Measurements from ENCODE around the gene ADAMTSL5. TPM values are rescaled to one million over a fixed set of nuclear protein-coding genes. Genes with fewer than 3 reads are reported as not detected.
A peak's percentile ranks its signal among the peaks of the same experiment; 100 is the strongest.

Gene ADAMTSL5
- total RNA-seq, 5 donors from 2014 or later (not counting 1 experiment from before 2014, with no cell fraction given) = 5.7 to 7.9 (median 6.9) TPM

DNA sequence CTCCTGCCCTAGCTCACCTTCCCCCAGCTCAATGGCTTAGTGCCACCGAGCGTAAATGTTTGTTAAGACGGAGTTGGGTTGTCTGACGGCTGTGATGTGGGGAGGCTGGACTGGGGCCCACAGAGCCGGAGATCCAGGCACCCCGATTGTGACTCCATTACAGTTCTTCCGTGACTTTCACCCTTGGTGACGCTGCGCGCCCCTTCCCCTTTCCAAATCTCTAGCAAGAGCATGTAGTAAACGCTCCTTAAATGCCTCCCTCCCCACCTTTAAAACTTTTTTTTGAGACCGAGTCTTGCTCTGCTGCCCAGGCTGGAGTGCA is 21.0 kb downstream of the ADAMTSL5 start:
- 96% methylated on average over 4 of the region's 12 CpGs for WGBS (ENCODE audit: insufficient coverage)
- ChIA-PET CTCF (no interaction called here), POLR2A (no interaction called here)
- H3K27me3 ChIP-seq (replicated peaks in 1 of 2; ENCODE audit: control insufficient read depth in 2 of 2, extremely low read depth in 1 of 2, insufficient read depth in 2 of 2, low read length in 1 of 2) = peaks cover 0 to 12% of the 10 kb centered on the region in 2 experiments
- H3K9me3 ChIP-seq = no peaks in the 10 kb centered on the region
- H3K4me1 ChIP-seq (ENCODE audit: control insufficient read depth in 1 of 2, extremely low read depth in 1 of 2, insufficient read depth in 2 of 2, low read length in 2 of 2) = peaks cover 0 to 22% of the 10 kb centered on the region in 2 experiments
- H3K36me3 Mint-ChIP-seq = no peaks in the 10 kb centered on the region
- H3K27me3 Mint-ChIP-seq = no peaks in the 10 kb centered on the region
- H3K4me3 ChIP-seq (ENCODE audit: control insufficient read depth in 1 of 2, extremely low read depth in 1 of 2, low read length in 1 of 2) = peak overlapping the region in 1 of 2 donors; percentile 54
- H3K4me3 Mint-ChIP-seq = peak overlapping the region; percentile 75 to 82 (median 77)
- no peaks in the 10 kb centered on the region for H3K36me3 ChIP-seq (ENCODE audit: control insufficient read depth in 2 of 2, extremely low read depth in 1 of 2, insufficient read depth in 1 of 2, low read length in 1 of 2)
- no peak overlapping the region for H3K27ac Mint-ChIP-seq
- no peaks in the 10 kb centered on the region for H3K9me3 Mint-ChIP-seq
- peaks cover 11 to 16% (median 12%) of the 10 kb centered on the region in 3 donors for H3K4me1 Mint-ChIP-seq
- no peak overlapping the region for H3K27ac ChIP-seq (ENCODE audit: low read length)
- ATAC-seq (replicated peaks in 1 of 4) = no peak
- DNase-seq = no peak

DNA sequence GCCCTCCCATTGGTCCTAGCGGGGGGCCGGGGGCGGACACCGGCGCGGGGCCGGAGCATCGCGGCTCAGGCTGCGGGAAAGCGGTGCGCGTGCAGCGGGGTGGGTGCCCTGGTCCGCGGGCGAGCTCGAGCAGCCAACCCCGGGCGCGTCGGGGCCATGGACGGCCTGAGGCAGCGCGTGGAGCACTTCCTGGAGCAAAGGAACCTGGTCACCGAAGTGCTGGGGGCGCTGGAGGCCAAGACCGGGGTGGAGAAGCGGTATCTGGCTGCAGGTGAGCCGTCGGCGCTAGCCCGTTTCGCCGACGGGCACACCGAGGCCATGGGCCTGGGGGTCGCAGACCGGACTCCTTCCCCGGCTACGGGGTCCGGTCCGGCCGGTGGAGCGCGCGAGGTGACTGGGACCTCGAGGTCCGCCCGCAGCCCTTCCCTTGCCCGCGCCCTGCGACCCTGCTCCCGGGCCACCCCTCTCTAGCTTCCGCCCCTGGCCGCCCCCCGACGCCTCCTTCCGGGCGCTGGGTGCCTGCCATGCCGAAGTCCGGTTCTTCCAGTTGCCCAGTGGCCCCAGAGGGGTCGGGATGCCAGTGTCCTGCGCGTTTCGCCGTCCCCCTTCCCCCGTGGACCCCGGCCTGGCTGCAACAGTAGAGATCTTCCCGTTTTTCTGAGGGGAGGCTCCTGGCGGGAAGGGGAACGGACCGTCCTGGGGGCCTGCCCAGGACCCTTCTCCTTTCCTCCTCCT is 21.5 kb downstream of the ADAMTSL5 start, which contains the start of gene REEP6:
REEP6 (plus strand) TSS at position 68 of the 735 bp plus-strand sequence; CDS start at position 157, 89 bp downstream.
- Mint-ChIP-seq H3K4me3 (peak within 1 kb of the TSS; percentile 82 to 88 (median 84)), H3K9me3 (no peaks in the 10 kb centered on the region), H3K27ac (peak within 1 kb of the TSS; percentile 62 to 91), H3K36me3 (no peaks in the 10 kb centered on the region), H3K27me3 (no peaks in the 10 kb centered on the region), H3K4me1 (peaks cover 11 to 16% (median 12%) of the 10 kb centered on the region in 3 donors)
- no peaks in the 10 kb centered on the region for H3K36me3 ChIP-seq (ENCODE audit: control insufficient read depth in 2 of 2, extremely low read depth in 1 of 2, insufficient read depth in 1 of 2, low read length in 1 of 2)
- H3K4me3 ChIP-seq (ENCODE audit: control insufficient read depth in 1 of 2, extremely low read depth in 1 of 2, low read length in 1 of 2) = peak within 1 kb of the TSS; percentile 58 to 70
- WGBS (ENCODE audit: insufficient coverage) = 6% methylated on average over 70 of the region's 73 CpGs
- POLR2A ChIA-PET = interaction anchor here in 1 of 2 donors (0.5 kb wide), 1 partner anchor 649 kb away, joined by 8 read pairs; no protein-coding TSS in a partner anchor
- H3K27me3 ChIP-seq (replicated peaks in 1 of 2; ENCODE audit: control insufficient read depth in 2 of 2, extremely low read depth in 1 of 2, insufficient read depth in 2 of 2, low read length in 1 of 2) = peaks cover 0 to 8% of the 10 kb centered on the region in 2 experiments
- ATAC-seq (replicated peaks in 1 of 4) = no peak
- H3K4me1 ChIP-seq (ENCODE audit: control insufficient read depth in 1 of 2, extremely low read depth in 1 of 2, insufficient read depth in 2 of 2, low read length in 2 of 2) = peaks cover 0 to 22% of the 10 kb centered on the region in 2 experiments
- H3K9me3 ChIP-seq = no peaks in the 10 kb centered on the region
- CTCF ChIA-PET = interaction anchor here in 1 of 2 donors (0.5 kb wide), 2 partner anchors 18 to 635 kb away, joined by 3 read pairs; no protein-coding TSS in a partner anchor
- H3K27ac ChIP-seq (ENCODE audit: low read length) = peak within 1 kb of the TSS; percentile 8
- no peak for DNase-seq

DNA sequence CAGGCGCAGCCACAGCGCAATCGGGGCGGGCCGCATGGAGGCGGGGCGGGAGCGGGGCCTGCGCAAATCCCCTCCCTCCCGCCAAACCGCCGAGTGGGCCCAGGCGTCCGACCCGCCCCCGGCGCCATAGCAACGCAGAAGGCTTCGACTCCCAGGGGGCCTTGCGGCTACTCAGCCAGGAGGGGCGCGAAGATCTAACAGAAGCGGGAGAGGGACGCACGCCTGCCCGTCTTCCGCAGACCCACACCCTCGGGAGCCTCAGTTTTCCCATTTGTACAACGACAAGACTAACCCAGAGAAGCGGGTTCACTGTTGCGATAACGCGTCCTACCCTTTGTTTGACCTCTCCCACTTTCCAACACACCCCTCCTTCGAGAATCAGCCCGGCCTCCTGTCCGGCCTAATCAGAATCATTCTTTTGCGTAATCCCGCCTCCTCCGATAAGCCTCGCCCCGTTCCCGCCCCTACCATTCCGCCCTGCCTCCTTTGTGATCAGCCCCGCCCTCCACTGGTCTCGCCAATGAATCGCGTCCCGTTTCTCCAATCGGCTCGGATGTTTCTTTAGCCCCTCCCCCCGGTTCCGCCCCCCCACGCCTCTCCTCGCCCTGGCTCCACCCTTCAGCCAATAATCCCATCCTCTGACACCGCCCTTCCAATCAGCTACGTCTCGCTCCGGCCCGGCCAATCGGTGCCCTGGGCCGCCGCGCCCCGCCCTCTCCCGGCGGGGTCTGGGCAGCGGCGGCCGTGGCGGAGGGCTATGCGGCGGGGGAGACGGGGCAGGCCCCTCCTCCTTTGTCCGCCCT is 22.3 kb downstream of the ADAMTSL5 start, which contains the start of gene PCSK4:
PCSK4 (minus strand) TSS at position 40 of the 803 bp plus-strand sequence; CDS start at position 36, 4 bp downstream.
- under 1% methylated on average over 73 of the region's 74 CpGs for WGBS (ENCODE audit: insufficient coverage)
- CTCF ChIA-PET = interaction anchor here in 1 of 2 donors (0.5 kb wide), 2 partner anchors 18 to 634 kb away, joined by 3 read pairs; no protein-coding TSS in a partner anchor
- peaks cover 11 to 16% (median 12%) of the 10 kb centered on the region in 3 donors for H3K4me1 Mint-ChIP-seq
- H3K36me3 Mint-ChIP-seq = no peaks in the 10 kb centered on the region
- Histone ChIP-seq H3K4me1 (ENCODE audit: control insufficient read depth in 1 of 2, extremely low read depth in 1 of 2, insufficient read depth in 2 of 2, low read length in 2 of 2) (peaks cover 0 to 22% of the 10 kb centered on the region in 2 experiments), H3K9me3 (no peaks in the 10 kb centered on the region), H3K36me3 (ENCODE audit: control insufficient read depth in 2 of 2, extremely low read depth in 1 of 2, insufficient read depth in 1 of 2, low read length in 1 of 2) (no peaks in the 10 kb centered on the region), H3K27ac (ENCODE audit: low read length) (peak within 1 kb of the TSS; percentile 8), H3K27me3 (replicated peaks in 1 of 2; ENCODE audit: control insufficient read depth in 2 of 2, extremely low read depth in 1 of 2, insufficient read depth in 2 of 2, low read length in 1 of 2) (peaks cover 0 to 8% of the 10 kb centered on the region in 2 experiments), H3K4me3 (ENCODE audit: control insufficient read depth in 1 of 2, extremely low read depth in 1 of 2, low read length in 1 of 2) (peak within 1 kb of the TSS; percentile 58 to 70)
- peak within 1 kb of the TSS; percentile 62 to 91 for H3K27ac Mint-ChIP-seq
- POLR2A ChIA-PET = interaction anchor here in 1 of 2 donors (0.5 kb wide), 1 partner anchor 650 kb away, joined by 8 read pairs; no protein-coding TSS in a partner anchor
- ATAC-seq (replicated peaks in 1 of 4) (peak; percentile 85 to 87 (median 86)), DNase-seq (peak; percentile 93 to 99 (median 96))
- no peaks in the 10 kb centered on the region for H3K9me3 Mint-ChIP-seq
- no peaks in the 10 kb centered on the region for H3K27me3 Mint-ChIP-seq
- peak within 1 kb of the TSS; percentile 80 to 88 (median 84) for H3K4me3 Mint-ChIP-seq

DNA sequence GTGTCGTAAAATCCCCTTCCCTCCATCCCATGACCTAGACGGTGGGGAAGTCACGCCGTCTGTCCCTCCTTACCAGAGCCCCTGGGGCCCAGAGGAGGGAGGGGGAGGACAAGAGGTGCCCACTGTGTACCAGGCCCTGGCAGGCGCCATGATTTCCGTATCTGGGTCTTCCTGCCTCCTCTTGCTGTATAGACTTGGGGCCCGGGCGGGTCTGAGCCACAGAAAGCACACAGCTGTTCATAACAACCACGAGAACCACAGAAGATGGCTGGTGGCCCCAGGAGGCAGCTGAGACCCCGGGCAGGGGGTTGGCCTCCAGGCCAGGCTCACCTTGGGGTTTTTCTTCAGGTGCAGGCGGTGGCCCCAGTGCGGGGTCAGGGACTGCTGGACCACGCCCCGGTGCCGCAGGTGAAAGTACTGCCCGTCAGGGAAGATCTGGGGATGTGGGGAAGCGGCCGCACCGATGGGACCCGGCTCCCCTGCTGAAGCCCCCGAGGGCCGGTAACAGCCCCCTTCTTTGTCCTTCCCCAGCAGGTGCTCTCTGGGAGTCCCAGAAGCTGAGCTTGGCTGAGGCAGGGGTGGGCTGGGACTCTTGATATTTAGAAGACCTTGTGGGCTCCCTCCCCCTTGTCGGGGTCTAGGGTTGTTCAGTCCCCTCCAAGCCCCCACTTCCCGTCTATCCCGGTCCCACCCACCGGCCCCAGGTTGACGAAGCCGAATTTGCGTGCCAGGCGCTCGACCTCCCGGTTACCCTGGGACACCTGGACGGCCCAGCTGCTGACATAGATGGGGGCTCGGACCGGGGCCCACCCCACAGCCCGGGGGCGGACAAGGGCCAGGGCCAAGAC is 23.1 kb downstream of the ADAMTSL5 start:
- ChIA-PET CTCF (no interaction called here), POLR2A (interaction anchor here (0.6 kb wide), 2 partner anchors 12 kb away, joined by 3 to 7 read pairs; no protein-coding TSS in a partner anchor)
- Histone ChIP-seq H3K27me3 (replicated peaks in 1 of 2; ENCODE audit: control insufficient read depth in 2 of 2, extremely low read depth in 1 of 2, insufficient read depth in 2 of 2, low read length in 1 of 2) (peaks cover 0 to 8% of the 10 kb centered on the region in 2 experiments), H3K4me3 (ENCODE audit: control insufficient read depth in 1 of 2, extremely low read depth in 1 of 2, low read length in 1 of 2) (peak overlapping the region; percentile 58 to 70), H3K4me1 (ENCODE audit: control insufficient read depth in 1 of 2, extremely low read depth in 1 of 2, insufficient read depth in 2 of 2, low read length in 2 of 2) (peaks cover 0 to 22% of the 10 kb centered on the region in 2 experiments), H3K36me3 (ENCODE audit: control insufficient read depth in 2 of 2, extremely low read depth in 1 of 2, insufficient read depth in 1 of 2, low read length in 1 of 2) (no peaks in the 10 kb centered on the region), H3K9me3 (no peaks in the 10 kb centered on the region), H3K27ac (ENCODE audit: low read length) (no peak overlapping the region)
- H3K4me3 Mint-ChIP-seq = peak overlapping the region; percentile 55 to 80 (median 61)
- DNase-seq (peak in 4 of 35 experiments; percentile 25 to 37 (median 30)), ATAC-seq (replicated peaks in 1 of 4) (no peak)
- H3K9me3 Mint-ChIP-seq = no peaks in the 10 kb centered on the region
- H3K4me1 Mint-ChIP-seq = peaks cover 11 to 16% (median 12%) of the 10 kb centered on the region in 3 donors
- H3K27ac Mint-ChIP-seq = peak overlapping the region in 1 of 2 donors; percentile 39
- no peaks in the 10 kb centered on the region for H3K27me3 Mint-ChIP-seq
- 11% methylated on average over 25 of the region's 37 CpGs for WGBS (ENCODE audit: insufficient coverage)
- no peaks in the 10 kb centered on the region for H3K36me3 Mint-ChIP-seq

DNA sequence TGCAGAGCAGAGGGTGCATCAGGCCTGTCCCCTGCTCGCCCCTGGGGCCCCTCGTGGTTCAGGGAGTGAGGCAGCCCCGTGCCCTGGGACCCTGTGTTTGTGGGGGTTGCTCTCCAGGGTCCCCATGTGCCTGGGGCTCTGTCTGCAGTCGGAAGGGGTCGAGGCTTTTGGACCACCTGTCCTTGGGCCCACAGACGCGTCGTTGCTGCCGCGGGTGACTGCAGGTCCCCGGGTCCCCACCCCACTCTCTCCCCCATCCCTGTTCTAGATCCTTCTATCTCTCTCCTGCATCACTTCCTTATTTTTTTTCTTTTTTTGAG is 24.6 kb downstream of the ADAMTSL5 start:
- H3K36me3 Mint-ChIP-seq = no peaks in the 10 kb centered on the region
- H3K4me1 ChIP-seq (ENCODE audit: control insufficient read depth in 1 of 2, extremely low read depth in 1 of 2, insufficient read depth in 2 of 2, low read length in 2 of 2) = peaks cover 0 to 22% of the 10 kb centered on the region in 2 experiments
- no peaks in the 10 kb centered on the region for H3K27me3 Mint-ChIP-seq
- peaks cover 11 to 16% (median 12%) of the 10 kb centered on the region in 3 donors for H3K4me1 Mint-ChIP-seq
- CTCF ChIA-PET = no interaction called here
- no peak overlapping the region for H3K4me3 Mint-ChIP-seq
- WGBS (ENCODE audit: insufficient coverage) = 77% methylated on average over 10 of the region's 11 CpGs
- peaks cover 0 to 8% of the 10 kb centered on the region in 2 experiments for H3K27me3 ChIP-seq (replicated peaks in 1 of 2; ENCODE audit: control insufficient read depth in 2 of 2, extremely low read depth in 1 of 2, insufficient read depth in 2 of 2, low read length in 1 of 2)
- H3K9me3 ChIP-seq = no peaks in the 10 kb centered on the region
- H3K36me3 ChIP-seq (ENCODE audit: control insufficient read depth in 2 of 2, extremely low read depth in 1 of 2, insufficient read depth in 1 of 2, low read length in 1 of 2) = no peaks in the 10 kb centered on the region
- ATAC-seq (replicated peaks in 1 of 4) (no peak), DNase-seq (no peak)
- no peak overlapping the region for H3K4me3 ChIP-seq (ENCODE audit: control insufficient read depth in 1 of 2, extremely low read depth in 1 of 2, low read length in 1 of 2)
- no peak overlapping the region for H3K27ac ChIP-seq (ENCODE audit: low read length)
- H3K27ac Mint-ChIP-seq = no peak overlapping the region
- H3K9me3 Mint-ChIP-seq = no peaks in the 10 kb centered on the region
- POLR2A ChIA-PET = no interaction called here
